Measurements from ENCODE around the gene EPS8.

DNA sequence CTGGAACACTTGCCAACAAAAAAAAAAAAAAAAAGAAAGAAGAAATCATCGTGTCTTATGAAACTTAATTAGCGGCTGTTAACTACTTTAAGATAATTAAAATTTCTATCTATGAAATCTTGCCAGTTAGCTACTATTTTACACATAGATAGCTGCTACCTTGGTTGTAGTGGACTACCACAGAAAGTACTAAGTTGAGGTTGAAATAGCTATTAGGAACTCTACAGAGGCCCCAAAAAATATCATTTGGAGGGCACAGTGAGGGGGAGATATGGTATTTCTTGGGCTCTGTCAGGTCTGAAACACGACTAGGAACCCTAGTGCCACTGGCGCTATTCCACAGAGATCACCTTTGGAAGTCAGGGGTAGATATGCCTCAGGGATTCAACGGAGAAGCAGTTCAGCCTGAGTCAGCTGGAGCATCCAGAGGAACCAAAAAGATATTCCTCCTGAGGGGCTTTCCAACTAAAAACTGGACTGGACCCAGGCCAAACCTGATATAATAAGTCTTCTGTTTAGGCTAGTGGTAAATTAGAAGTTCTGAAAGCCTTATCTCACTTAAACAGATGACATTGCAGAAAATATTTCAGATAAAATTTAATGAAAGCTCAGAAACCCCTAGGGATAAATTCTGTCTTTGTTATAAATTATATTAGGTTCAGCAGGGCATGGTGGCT, 126.1 kb downstream of the EPS8 start:
- TF ChIP-seq, protein P1, sequence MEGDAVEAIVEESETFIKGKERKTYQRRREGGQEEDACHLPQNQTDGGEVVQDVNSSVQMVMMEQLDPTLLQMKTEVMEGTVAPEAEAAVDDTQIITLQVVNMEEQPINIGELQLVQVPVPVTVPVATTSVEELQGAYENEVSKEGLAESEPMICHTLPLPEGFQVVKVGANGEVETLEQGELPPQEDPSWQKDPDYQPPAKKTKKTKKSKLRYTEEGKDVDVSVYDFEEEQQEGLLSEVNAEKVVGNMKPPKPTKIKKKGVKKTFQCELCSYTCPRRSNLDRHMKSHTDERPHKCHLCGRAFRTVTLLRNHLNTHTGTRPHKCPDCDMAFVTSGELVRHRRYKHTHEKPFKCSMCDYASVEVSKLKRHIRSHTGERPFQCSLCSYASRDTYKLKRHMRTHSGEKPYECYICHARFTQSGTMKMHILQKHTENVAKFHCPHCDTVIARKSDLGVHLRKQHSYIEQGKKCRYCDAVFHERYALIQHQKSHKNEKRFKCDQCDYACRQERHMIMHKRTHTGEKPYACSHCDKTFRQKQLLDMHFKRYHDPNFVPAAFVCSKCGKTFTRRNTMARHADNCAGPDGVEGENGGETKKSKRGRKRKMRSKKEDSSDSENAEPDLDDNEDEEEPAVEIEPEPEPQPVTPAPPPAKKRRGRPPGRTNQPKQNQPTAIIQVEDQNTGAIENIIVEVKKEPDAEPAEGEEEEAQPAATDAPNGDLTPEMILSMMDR (IDR thresholded peaks at IDR 0.05) = no peak
- TF ChIP-seq POLR2AphosphoS5 (IDR thresholded peaks at IDR 0.05; ENCODE audit: low read depth, low read length) = no peak
- TF ChIP-seq, protein P2, sequence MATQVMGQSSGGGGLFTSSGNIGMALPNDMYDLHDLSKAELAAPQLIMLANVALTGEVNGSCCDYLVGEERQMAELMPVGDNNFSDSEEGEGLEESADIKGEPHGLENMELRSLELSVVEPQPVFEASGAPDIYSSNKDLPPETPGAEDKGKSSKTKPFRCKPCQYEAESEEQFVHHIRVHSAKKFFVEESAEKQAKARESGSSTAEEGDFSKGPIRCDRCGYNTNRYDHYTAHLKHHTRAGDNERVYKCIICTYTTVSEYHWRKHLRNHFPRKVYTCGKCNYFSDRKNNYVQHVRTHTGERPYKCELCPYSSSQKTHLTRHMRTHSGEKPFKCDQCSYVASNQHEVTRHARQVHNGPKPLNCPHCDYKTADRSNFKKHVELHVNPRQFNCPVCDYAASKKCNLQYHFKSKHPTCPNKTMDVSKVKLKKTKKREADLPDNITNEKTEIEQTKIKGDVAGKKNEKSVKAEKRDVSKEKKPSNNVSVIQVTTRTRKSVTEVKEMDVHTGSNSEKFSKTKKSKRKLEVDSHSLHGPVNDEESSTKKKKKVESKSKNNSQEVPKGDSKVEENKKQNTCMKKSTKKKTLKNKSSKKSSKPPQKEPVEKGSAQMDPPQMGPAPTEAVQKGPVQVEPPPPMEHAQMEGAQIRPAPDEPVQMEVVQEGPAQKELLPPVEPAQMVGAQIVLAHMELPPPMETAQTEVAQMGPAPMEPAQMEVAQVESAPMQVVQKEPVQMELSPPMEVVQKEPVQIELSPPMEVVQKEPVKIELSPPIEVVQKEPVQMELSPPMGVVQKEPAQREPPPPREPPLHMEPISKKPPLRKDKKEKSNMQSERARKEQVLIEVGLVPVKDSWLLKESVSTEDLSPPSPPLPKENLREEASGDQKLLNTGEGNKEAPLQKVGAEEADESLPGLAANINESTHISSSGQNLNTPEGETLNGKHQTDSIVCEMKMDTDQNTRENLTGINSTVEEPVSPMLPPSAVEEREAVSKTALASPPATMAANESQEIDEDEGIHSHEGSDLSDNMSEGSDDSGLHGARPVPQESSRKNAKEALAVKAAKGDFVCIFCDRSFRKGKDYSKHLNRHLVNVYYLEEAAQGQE (IDR thresholded peaks at IDR 0.05; ENCODE audit: insufficient read depth in 1 of 2, low read depth in 2 of 2, low read length in 1 of 2) = no peak
